GM06990 (cell line): ENCODE data around the gene RCOR1.

Experiments
- DNase-seq: peaks from one replicate; pipeline ENCODE4 v3.0.0-alpha.2; 2011; ENCODE audit not compliant: insufficient read length; ENCODE audit errors: extremely low read depth
- H3K27me3 ChIP-seq: replicated peaks from 2 replicates; pipeline ENCODE4 v1.6.0; 2011; ENCODE audit warnings: low read length; ENCODE audit not compliant: control insufficient read depth, insufficient read depth
- H3K36me3 ChIP-seq: 2 replicates; pipeline ENCODE4 v1.5.1; 2011; ENCODE audit warnings: low read length; ENCODE audit not compliant: control insufficient read depth, insufficient read depth
- H3K4me3 ChIP-seq: replicated peaks from 2 replicates; pipeline ENCODE4 v1.5.1; 2011; ENCODE audit warnings: low read depth, mild to moderate bottlenecking, control low read depth, low read length
- TF ChIP-seq, protein P1 (sequence below): IDR thresholded peaks from 2 replicates; pipeline ENCODE4 v1.5.1; 2011; ENCODE audit warnings: low read length, control low read depth, mild to moderate bottlenecking, inconsistent platforms; ENCODE audit not compliant: insufficient read depth, poor library complexity, severe bottlenecking

The RCOR1 gene

DNA sequence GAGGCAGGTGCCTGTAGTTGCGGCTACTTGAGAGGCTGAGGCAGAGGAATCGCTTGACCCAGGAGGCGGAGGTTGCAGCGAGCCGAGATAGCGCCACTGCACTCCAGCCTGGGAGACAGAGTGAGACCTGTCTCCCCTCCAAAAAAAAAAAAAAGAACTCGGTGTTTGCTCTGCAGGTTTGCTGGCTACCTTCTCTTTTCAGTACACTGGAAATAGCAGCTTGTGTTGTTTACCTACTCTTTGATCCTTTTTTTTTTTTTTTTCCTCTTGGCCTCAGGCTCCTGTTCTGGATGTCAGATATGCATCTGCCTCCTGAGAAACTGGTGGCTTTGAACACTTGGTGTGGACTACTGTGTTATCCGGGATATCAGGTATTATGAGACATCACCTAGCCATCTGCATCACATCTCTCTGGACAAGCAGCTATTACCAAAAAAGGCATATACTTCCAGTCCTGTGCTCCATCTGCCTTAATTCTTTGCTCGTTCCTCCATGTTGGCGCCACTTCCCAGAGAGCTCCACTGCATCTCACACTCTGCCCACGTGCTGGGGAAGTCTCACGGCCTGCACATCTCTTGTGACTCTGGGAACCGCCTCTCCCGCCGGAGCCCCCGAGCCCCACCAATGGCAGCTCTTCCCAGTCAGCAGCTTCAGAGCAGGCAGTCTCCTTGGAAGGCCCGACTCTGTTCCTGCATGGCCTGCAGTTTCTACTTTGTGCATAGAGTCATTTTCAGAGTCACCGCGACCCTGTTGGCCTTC is 133.9 kb downstream of the RCOR1 start:
- H3K4me3 ChIP-seq = no peak overlapping the region
- peaks cover 18% of the 10 kb centered on the region for H3K36me3 ChIP-seq
- TF ChIP-seq, protein P1, sequence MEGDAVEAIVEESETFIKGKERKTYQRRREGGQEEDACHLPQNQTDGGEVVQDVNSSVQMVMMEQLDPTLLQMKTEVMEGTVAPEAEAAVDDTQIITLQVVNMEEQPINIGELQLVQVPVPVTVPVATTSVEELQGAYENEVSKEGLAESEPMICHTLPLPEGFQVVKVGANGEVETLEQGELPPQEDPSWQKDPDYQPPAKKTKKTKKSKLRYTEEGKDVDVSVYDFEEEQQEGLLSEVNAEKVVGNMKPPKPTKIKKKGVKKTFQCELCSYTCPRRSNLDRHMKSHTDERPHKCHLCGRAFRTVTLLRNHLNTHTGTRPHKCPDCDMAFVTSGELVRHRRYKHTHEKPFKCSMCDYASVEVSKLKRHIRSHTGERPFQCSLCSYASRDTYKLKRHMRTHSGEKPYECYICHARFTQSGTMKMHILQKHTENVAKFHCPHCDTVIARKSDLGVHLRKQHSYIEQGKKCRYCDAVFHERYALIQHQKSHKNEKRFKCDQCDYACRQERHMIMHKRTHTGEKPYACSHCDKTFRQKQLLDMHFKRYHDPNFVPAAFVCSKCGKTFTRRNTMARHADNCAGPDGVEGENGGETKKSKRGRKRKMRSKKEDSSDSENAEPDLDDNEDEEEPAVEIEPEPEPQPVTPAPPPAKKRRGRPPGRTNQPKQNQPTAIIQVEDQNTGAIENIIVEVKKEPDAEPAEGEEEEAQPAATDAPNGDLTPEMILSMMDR = no peak

DNA sequence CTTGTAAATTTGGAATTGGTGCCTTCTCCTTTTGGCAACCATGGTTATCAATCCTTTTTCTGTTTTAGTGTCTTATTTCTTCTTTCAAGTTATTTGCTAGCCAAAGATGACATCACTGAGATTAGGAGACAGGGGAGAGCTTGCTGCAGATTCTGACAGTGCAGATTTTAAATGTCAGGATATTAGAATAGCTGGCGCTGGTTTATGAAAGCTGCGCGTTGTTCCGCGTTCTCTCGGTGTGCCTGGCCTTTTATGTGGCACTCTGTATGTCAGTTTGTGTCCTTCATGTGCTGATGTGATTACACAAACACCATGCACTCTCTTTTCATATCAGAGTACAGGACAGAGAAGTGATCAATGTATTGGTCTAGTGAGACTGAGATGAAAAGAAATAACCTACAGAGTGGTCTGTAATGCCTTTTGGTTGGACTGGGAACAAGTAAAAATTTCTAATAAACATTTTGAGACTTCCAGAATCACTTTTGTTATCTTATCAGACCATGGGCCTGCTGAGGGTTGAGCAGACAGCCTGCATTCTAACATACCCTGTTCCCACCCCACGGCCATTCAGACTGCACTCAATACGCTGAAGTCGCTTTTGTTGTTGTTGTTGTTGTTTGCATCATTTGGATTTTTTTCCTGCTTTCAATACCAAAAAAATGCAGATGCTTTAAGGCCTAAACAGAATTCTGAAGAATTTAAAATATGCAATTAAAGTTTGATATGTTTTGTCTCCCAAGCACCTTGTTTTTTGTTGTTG is 135.1 kb downstream of the RCOR1 start:
- no peaks in the 10 kb centered on the region for H3K27me3 ChIP-seq
- peaks cover 21% of the 10 kb centered on the region for H3K36me3 ChIP-seq
- no peak overlapping the region for H3K4me3 ChIP-seq
- DNase-seq = no peak
- TF ChIP-seq, protein P1 = no peak

More for the DNA sequence above, 133.9 kb downstream of the RCOR1 start:
- no peak for DNase-seq
- H3K27me3 ChIP-seq = no peaks in the 10 kb centered on the region

DNA sequence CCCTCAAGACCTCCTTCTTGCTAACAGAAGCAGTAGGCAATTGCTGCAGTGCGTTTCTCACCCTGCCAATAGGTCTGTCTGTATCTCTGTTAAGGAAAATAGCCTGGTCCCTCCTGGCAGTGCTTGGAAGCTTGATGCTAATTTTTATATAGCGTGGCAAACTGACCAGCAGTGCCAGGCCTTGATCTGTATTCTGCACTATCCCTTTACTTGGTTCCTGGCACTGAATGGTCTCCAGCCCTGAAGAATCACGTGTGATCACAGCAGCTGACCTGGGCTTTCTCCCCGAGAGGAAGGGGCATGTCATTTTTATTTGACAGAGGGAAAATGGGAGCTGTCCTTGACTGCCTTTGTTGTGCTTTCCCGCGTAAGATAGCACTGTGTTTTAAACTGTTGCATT is 136.1 kb downstream of the RCOR1 start:
- TF ChIP-seq, protein P1 = no peak
- no peak for DNase-seq
- H3K36me3 ChIP-seq = peaks cover 20% of the 10 kb centered on the region
- no peaks in the 10 kb centered on the region for H3K27me3 ChIP-seq
- no peak overlapping the region for H3K4me3 ChIP-seq

DNA sequence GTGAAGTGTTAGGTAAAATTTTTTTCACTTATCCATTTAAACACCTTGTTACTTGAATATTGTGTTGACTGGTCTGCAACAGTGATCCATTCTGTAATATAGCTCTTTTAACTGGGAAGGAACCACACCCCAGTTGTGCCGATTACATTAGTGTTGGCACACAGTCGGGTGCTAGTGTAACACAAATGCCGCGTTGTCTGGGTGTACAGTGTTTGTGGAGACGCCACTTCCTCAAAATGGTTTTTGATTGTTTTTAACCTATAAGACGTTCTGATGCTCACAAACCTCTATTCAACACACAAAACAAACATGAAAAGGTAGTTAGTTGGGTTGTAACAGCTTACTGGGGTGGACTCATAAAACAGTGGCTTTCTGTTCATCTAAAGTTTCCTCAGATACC is 136.8 kb downstream of the RCOR1 start:
- no peak overlapping the region for H3K4me3 ChIP-seq
- H3K27me3 ChIP-seq = no peaks in the 10 kb centered on the region
- DNase-seq = no peak
- TF ChIP-seq, protein P1 = no peak
- H3K36me3 ChIP-seq = peaks cover 20% of the 10 kb centered on the region

DNA sequence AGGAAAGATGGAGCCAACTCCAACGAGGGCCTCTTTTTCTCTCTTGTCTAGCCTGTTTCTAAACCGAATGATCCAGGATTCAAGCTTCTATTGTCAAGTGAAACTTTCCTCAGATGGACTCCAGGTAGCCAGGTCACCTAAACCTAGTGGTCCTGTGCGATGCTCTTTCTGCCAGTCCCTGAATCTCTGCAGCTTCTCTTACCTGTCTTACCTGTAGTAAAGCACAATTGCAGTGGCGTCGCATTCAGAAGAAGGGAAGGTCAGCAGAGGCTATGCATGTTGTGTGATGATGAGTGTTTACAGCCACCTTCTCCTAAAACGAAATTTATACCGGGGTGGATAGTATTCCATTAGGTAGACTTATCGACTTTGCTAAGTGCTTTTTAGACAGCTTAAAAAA is 137.4 kb downstream of the RCOR1 start:
- no peaks in the 10 kb centered on the region for H3K27me3 ChIP-seq
- DNase-seq = no peak
- H3K4me3 ChIP-seq = no peak overlapping the region
- peaks cover 20% of the 10 kb centered on the region for H3K36me3 ChIP-seq
- TF ChIP-seq, protein P1 = no peak
